T-helper 2 cell treated with Interferon-gamma antibody and Interleukin-4, amounts not matched to agents 5 μg/mL and 100 μg/mL, for 36 hours (primary cell): ENCODE data around the gene TBC1D28.
A peak's percentile ranks its signal among the peaks of the same experiment; 100 is the strongest.
"Not testable (repeated sequence)": the region's sequence is repeated elsewhere in the genome, so short reads cannot be mapped to it uniquely, and the experiment has no call there.

ENCODE experiments used
- DNase-seq: peaks from one replicate; pipeline ENCODE4 v3.0.0; 2021; ENCODE audit warnings: low spot score
- H3K27ac Mint-ChIP-seq: one replicate; pipeline ENCODE4 v1.8.0; 2021; ENCODE audit warnings: mild to moderate bottlenecking, mixed read lengths
- H3K27me3 Mint-ChIP-seq: one replicate; pipeline ENCODE4 v1.8.0; 2021; ENCODE audit warnings: low read depth, mixed read lengths
- H3K36me3 Mint-ChIP-seq: one replicate; pipeline ENCODE4 v1.8.0; 2021; ENCODE audit warnings: low read depth, mixed read lengths
- H3K4me1 Mint-ChIP-seq: one replicate; pipeline ENCODE4 v1.8.0; 2021; ENCODE audit warnings: low read depth, mixed read lengths
- H3K4me3 Mint-ChIP-seq: one replicate; pipeline ENCODE4 v1.8.0; 2022; ENCODE audit warnings: mild to moderate bottlenecking, moderate library complexity, mixed read lengths
- H3K9me3 Mint-ChIP-seq: one replicate; pipeline ENCODE4 v1.8.0; 2021; ENCODE audit warnings: mixed read lengths

The TBC1D28 gene

DNA sequence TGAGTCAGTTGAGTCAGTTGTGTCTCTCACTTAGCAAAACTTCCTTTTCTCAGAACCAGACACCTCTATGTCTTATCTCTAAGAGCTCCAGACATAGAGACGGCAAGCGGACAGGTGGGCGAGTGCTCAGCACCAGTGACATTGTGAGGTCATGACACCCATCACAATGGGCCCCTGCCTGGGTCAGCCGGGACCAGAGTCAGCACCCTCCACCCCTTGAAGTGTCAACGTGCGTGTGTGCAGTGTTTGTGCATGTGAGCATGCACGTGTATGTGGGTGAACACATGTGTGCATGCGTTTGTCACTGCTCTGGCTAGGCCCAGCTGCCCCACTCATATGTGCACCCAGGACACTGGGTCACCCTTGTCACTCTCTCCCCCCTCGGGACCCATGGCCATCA lies at the start of gene TBC1D28:
Gene TBC1D28 (minus strand): TSS at position 101 of the 400 bp plus-strand sequence. CDS start 3,039 bp downstream, outside the sequence.
- not testable (repeated sequence) for H3K36me3 Mint-ChIP-seq, H3K4me3 Mint-ChIP-seq, H3K27me3 Mint-ChIP-seq, DNase-seq, H3K4me1 Mint-ChIP-seq, H3K27ac Mint-ChIP-seq, H3K9me3 Mint-ChIP-seq

DNA sequence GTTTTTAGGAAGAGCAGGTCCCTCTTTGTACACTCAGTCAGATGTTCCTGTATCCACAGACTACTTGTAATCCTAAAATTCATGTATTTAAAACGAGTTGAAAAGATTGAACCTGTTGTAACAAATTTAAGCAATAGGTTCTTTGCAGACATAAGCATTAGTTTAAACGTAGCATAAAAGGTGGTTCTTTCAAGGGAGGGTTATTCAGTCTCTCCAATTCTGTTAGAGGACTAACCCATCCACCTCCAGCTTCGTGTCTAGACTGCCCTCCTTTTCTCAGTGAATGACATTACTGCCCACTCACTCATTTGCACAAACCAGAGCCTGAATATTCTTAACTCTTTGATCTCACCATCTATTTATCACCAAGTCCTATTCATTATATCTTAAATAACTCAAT lies 38.5 kb upstream of the TBC1D28 start:
- not testable (repeated sequence) for H3K9me3 Mint-ChIP-seq, H3K27ac Mint-ChIP-seq
- H3K36me3 Mint-ChIP-seq, result peaks cover 14% of the 10 kb centered on the region

DNA sequence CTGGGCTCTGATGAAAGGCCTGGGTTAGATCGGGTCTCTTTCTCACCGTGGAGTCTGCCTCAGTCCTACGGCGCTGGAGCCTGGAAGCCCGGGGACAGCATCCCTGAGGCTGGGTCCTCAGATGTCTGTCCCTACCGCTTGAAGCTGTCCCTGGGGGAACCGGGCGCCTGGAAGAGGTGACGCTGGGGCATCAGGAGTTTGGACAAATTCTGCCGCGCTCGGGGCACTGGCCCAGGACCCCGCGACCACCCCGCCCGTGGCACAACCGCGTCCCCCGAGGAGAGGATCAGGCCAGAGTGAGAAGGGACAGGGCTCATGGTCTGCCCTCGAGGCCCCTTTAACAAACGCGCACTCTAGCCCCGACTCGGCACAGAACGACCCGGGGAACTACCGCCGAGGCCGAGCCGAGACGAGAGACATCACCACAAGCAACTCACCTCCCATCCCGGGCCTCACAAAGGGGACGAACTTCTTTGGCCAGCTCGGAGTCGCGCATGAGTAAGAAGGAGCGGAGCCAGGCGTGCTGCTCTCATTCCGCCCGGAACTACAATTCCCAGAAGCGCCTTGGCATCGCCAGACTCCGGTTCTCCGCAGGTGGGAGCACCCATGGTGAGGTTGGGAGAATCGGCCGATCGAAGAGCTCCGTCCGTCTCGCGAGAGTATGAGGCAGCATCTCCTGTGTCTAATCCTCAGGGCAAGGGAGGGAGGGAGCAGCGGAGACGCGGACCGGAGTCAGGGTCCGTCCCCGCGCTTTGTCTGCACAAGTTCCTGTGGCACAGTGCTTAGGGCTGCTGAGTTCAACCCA lies 37.8 kb upstream of the TBC1D28 start, which contains the start of gene FOXO3B:
Gene FOXO3B (minus strand): TSS at position 548 of the 805 bp plus-strand sequence. CDS start 663 bp downstream, outside the sequence.
- peak; percentile 86 for DNase-seq

More for the DNA sequence above, 38.5 kb upstream of the TBC1D28 start:
- peak overlapping the region; percentile 93 for H3K4me3 Mint-ChIP-seq
- H3K4me1 Mint-ChIP-seq, DNase-seq, H3K27me3 Mint-ChIP-seq: not testable (repeated sequence)

DNA sequence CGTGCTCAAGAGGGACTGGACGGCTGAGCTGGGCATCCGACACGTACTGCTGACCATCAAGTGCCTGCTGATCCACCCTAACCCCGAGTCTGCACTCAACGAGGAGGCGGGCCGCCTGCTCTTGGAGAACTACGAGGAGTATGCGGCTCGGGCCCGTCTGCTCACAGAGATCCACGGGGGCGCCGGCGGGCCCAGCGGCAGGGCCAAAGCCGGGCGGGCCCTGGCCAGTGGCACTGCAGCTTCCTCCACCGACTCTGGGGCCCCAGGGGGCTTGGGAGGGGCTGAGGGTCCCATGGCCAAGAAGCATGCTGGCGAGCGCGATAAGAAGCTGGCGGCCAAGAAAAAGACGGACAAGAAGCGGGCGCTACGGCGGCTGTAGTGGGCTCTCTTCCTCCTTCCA lies 33.2 kb upstream of the TBC1D28 start:
- DNase-seq, H3K27me3 Mint-ChIP-seq: not testable (repeated sequence)
- peaks cover 34% of the 10 kb centered on the region for H3K36me3 Mint-ChIP-seq

More for the DNA sequence above, 37.8 kb upstream of the TBC1D28 start, which contains the start of gene FOXO3B:
- H3K9me3 Mint-ChIP-seq, H3K27me3 Mint-ChIP-seq, H3K4me1 Mint-ChIP-seq: not testable (repeated sequence)
- H3K27ac Mint-ChIP-seq, result peak within 1 kb of the TSS; percentile 82
- H3K36me3 Mint-ChIP-seq, result peaks cover 17% of the 10 kb centered on the region
- peak within 1 kb of the TSS; percentile 93 for H3K4me3 Mint-ChIP-seq

DNA sequence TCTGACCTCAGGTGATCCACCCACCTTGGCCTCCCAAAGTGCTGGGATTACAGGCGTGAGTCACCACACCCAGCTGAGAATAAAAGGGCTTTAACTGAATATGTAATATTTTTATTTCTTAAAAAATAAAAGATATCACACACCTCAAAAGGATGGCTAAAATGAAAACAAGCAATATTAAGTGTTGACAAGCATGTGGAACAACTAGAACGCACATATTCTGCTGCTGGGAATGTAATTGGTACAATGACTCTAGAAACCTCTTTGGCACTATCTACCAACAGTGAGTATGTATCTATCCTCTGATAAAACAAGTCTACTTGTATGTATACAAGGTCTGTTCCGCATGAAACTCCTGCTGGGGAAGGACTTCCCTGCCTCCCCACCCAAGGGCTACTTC lies 32.7 kb upstream of the TBC1D28 start:
- peaks cover 26% of the 10 kb centered on the region for H3K9me3 Mint-ChIP-seq
- not testable (repeated sequence) for DNase-seq, H3K4me3 Mint-ChIP-seq, H3K4me1 Mint-ChIP-seq, H3K27me3 Mint-ChIP-seq, H3K27ac Mint-ChIP-seq
- peaks cover 36% of the 10 kb centered on the region for H3K36me3 Mint-ChIP-seq

More for the DNA sequence above, 33.2 kb upstream of the TBC1D28 start:
- not testable (repeated sequence) for H3K4me1 Mint-ChIP-seq, H3K27ac Mint-ChIP-seq, H3K4me3 Mint-ChIP-seq
- peaks cover 26% of the 10 kb centered on the region for H3K9me3 Mint-ChIP-seq

DNA sequence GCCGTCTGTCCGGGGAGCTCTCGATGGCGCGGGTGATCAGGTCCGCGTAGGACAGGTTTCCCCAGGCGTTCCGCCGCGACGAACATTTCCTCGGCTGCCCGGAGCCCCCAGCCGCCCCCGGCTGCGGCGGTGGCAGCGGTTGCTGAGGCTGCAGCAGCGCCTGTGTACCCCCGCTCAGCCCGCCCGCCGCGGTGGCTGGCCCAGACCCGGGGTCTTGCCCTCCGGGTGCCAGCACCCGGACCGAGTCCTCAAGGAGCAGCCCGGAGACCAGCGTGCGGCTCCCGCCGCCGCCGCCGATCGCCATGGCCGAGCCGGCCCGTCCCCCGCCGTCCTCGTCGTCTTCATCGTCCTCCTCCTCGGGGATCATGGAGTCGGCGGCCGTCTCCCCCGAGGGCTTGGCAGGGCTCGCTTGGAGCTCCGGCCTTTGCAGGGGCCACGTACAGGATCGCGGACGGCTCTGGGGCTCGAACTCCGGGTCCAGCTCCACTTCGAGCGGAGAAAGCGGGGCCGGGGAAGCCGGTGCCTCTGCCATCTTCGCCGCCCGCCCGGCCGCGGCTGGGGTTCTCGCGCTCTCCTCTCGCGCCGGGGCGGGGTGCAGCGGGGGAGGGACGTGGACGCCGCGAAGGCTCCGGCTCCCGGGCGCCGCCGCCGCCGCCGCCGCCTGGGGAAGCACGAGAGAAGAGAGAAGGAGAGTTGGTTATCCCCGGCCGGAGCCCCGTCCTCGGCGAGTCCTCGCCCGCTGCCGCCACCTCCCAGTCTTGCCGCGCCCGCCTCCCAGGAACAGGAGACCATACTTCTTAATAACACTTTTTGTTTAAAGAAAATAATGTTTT lies 28.4 kb upstream of the TBC1D28 start:
- Mint-ChIP-seq H3K9me3 (peaks cover 48% of the 10 kb centered on the region), H3K36me3 (peaks cover 50% of the 10 kb centered on the region)
- not testable (repeated sequence) for H3K27me3 Mint-ChIP-seq, H3K4me3 Mint-ChIP-seq, H3K27ac Mint-ChIP-seq, H3K4me1 Mint-ChIP-seq, DNase-seq

DNA sequence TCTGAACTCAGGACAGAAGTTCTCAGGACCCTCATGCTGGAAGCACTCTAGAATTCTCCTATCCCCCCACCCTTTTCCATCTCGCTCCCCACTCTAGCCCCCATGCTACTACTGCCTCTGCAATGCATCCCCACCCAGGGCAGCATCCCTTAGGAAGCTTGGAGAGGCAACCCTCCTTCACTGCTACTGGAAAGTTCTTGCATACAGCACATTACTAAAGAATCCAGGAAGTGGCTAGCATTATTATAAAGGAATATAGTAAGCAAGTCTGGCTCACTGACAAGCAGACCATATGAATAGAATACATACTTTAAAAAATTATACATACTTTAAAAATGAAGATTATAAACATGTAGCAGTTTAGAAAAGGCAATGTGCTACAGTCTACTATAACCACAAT lies 24.4 kb upstream of the TBC1D28 start:
- Mint-ChIP-seq H3K9me3 (peaks cover 35% of the 10 kb centered on the region), H3K36me3 (peaks cover 35% of the 10 kb centered on the region)
- H3K27me3 Mint-ChIP-seq, H3K4me3 Mint-ChIP-seq, H3K4me1 Mint-ChIP-seq, DNase-seq, H3K27ac Mint-ChIP-seq: not testable (repeated sequence)

DNA sequence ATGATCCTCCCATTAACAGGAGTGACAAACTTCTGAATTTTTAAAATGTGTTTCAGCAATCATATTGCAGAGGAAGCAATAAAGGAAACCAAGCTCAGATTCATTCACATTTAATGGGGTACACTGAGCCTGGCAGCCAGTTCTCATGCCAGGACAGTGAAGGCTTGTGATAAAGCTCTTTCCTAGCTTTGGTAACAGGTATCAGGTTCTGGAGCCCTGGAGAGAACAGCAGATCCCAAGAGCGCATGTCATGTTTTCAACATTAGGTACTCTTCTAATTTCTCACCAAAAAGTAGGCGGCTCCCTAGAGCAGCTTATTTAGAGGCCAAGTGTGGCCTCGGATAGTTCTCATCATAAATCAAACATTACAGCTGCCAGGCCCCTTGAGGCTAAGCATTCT lies 23.3 kb upstream of the TBC1D28 start:
- H3K9me3 Mint-ChIP-seq, result peaks cover 43% of the 10 kb centered on the region
- not testable (repeated sequence) for DNase-seq, H3K27me3 Mint-ChIP-seq, H3K4me1 Mint-ChIP-seq, H3K4me3 Mint-ChIP-seq, H3K27ac Mint-ChIP-seq
- peaks cover 31% of the 10 kb centered on the region for H3K36me3 Mint-ChIP-seq

DNA sequence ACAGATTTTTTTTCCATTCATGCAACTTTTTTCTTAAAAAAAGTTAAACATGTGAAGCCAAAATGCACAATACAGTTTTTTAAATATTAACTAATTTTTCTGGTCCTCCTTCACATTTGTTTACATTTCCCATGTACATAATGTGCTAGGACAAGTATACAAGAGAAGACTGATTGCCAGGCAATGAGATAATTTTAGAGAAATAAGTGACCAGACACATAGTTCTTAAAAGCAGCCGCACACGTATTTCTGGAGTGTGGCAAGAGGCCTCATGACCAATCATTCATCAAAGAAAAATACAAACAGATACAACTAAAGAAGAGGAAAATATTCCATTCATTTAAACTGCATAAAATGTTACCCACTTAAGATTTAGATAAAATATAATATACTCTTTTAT lies 22.1 kb upstream of the TBC1D28 start:
- H3K9me3 Mint-ChIP-seq, result peaks cover 53% of the 10 kb centered on the region
- not testable (repeated sequence) for H3K27me3 Mint-ChIP-seq, DNase-seq, H3K4me3 Mint-ChIP-seq, H3K4me1 Mint-ChIP-seq, H3K27ac Mint-ChIP-seq
- H3K36me3 Mint-ChIP-seq, result peaks cover 28% of the 10 kb centered on the region

DNA sequence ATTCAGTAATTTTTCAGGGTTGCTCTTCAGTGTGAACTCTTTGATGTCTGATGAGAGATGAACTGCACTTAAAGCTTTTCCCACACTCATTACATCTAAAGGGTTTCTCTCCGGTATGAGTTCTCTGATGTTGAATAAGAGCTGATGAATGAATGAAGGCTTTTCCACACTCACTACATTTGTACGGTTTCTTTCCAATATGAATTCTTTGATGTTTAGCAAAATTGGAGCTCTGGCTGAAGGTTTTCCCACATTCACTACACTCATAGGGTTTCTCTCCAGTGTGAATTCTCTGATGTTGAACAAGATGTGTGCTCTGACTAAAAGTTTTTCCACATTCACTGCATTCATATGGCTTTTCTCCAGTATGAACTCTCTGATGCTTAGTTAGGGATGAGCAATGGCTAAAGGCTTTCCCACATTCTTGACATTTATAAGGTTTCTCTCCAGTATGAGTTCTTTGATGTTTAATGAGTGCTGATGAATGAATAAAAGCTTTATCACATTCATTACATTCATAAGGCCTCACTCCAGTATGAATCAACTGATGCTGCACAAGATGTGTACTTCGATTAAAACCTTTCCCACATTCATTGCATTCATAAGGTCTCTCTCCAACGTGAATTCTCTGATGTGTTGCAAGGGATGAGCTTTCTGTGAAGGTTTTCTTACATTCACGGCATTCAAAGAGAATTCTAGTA lies 17.9 kb upstream of the TBC1D28 start:
- H3K36me3 Mint-ChIP-seq, DNase-seq, H3K4me1 Mint-ChIP-seq, H3K27me3 Mint-ChIP-seq, H3K27ac Mint-ChIP-seq, H3K4me3 Mint-ChIP-seq: not testable (repeated sequence)
- peaks cover 33% of the 10 kb centered on the region for H3K9me3 Mint-ChIP-seq

DNA sequence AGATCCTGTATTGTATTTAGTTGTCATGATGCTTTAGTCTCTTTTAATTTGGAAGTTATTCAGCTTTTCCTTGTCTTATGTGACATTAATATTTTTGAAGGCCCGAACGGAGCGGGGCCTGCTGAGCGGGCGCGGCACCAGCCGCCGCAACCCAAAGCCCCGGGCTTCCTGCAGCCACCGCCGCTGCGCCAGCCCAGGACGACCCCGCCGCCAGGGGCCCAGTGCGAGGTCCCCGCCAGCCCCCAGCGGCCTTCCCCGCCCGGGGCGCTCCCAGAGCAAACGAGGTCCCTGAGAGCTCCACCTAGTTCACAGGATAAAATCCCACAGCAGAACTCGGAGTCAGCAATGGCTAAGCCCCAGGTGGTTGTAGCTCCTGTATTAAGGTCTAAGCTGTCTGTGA lies 5.9 kb upstream of the TBC1D28 start:
- H3K27ac Mint-ChIP-seq, H3K9me3 Mint-ChIP-seq, H3K4me1 Mint-ChIP-seq, H3K36me3 Mint-ChIP-seq, DNase-seq, H3K27me3 Mint-ChIP-seq, H3K4me3 Mint-ChIP-seq: not testable (repeated sequence)

DNA sequence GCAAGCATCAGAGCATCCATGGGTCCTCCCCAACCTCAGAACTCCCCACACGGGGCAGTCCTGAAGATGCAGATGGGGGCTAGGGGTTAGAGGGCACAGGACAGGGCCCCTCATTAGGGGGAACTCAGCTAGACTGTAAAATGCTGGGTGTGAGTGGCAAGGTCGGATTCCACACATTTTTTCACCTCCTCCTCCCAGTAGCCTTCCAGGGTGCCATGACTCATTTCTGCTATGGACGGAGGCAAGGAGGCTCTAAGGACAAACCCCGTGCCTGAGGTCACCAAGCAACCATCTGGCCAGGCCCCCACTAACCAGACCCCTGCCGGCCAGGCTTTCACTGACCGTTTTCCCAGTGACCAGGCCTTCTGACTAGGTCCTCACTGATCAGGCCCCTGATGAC lies 1.1 kb downstream of the TBC1D28 start:
- H3K4me3 Mint-ChIP-seq, H3K36me3 Mint-ChIP-seq, H3K27ac Mint-ChIP-seq, H3K4me1 Mint-ChIP-seq, H3K9me3 Mint-ChIP-seq, H3K27me3 Mint-ChIP-seq, DNase-seq: not testable (repeated sequence)

DNA sequence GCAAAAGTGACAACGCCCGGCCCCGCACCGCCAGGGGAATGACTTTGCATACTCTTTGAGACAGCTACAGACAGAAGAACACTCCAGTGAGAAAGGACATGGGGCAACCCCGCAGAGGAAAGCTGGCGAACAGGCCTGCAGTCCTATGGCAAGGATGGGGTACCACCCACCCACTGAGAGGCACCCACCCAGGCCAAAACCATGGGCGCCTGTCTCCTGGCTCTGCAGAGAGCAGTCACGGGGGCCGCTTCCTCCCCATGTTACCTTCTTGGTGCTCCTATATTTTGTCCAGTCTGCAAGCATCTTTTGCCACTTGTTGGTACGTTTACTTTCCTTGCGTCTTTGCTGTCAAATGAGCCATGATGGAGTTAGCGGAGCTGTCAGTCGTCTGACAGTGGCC lies 5.8 kb downstream of the TBC1D28 start:
- H3K4me3 Mint-ChIP-seq, H3K4me1 Mint-ChIP-seq, H3K27ac Mint-ChIP-seq, H3K9me3 Mint-ChIP-seq, DNase-seq, H3K36me3 Mint-ChIP-seq: not testable (repeated sequence)
- H3K27me3 Mint-ChIP-seq, result peaks cover 19% of the 10 kb centered on the region

DNA sequence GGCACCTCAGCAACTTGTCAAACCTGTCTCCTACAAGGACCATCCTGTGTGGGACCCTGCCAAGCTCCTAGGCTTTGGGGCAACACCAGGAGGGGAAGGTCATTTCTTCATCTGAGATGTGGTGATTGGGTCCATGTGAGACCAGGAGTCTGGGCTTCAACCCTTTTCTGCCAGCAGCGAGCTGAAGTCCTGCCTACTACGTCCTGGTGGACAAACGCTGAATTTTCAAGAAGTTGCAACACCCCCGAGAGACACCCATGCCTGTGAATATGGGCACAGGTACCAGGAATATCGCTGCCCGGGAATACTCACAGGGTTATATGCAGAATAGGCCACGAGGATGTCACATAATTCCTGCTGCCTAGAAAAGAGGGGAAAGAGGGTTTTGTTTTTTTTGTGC lies 8.0 kb downstream of the TBC1D28 start:
- not testable (repeated sequence) for H3K4me1 Mint-ChIP-seq, DNase-seq, H3K9me3 Mint-ChIP-seq, H3K36me3 Mint-ChIP-seq, H3K27ac Mint-ChIP-seq, H3K4me3 Mint-ChIP-seq
- H3K27me3 Mint-ChIP-seq, result peaks cover 19% of the 10 kb centered on the region
